NT2/D1 (cell line): ENCODE results near the gene MFGE8.
A peak's percentile ranks its signal among the peaks of the same experiment; 100 is the strongest.

Experiments
- DNase-seq: peaks from one replicate; pipeline ENCODE4 v3.0.0-alpha.2; 2011; ENCODE audit warnings: low read depth, low spot score
- H3K27me3 ChIP-seq: 2 replicates; pipeline ENCODE4 v1.6.0; 2011; ENCODE audit warnings: mild to moderate bottlenecking; ENCODE audit not compliant: insufficient read length, insufficient read depth
- H3K36me3 ChIP-seq: 2 replicates; pipeline ENCODE4 v1.6.1; 2011; ENCODE audit warnings: mild to moderate bottlenecking, low read length, mixed read lengths; ENCODE audit not compliant: insufficient read depth, insufficient read length
- H3K4me1 ChIP-seq: 2 replicates; pipeline ENCODE4 v1.5.1; 2011; ENCODE audit not compliant: insufficient read depth, insufficient read length
- H3K4me3 ChIP-seq: 2 replicates; pipeline ENCODE4 v1.5.1; 2011; ENCODE audit warnings: low read depth; ENCODE audit not compliant: insufficient read length
- H3K9ac ChIP-seq: 2 replicates; pipeline ENCODE4 v1.6.0; 2011; ENCODE audit warnings: low read depth; ENCODE audit not compliant: insufficient read length
- H3K9me3 ChIP-seq: 2 replicates; pipeline ENCODE4 v1.5.1; 2011; ENCODE audit warnings: mild to moderate bottlenecking, low read length; ENCODE audit not compliant: insufficient read depth
- SUZ12 ChIP-seq: IDR thresholded peaks from 2 replicates; pipeline ENCODE4 v1.6.1; 2011; ENCODE audit not compliant: insufficient read length, insufficient read depth; ENCODE audit errors: extremely low read depth
- YY1 ChIP-seq: IDR thresholded peaks from 2 replicates; pipeline ENCODE4 v1.6.1; 2011; ENCODE audit not compliant: insufficient read length, insufficient read depth
- ZNF274 ChIP-seq: IDR thresholded peaks from 2 replicates; pipeline ENCODE4 v1.6.1; 2011; ENCODE audit warnings: mild to moderate bottlenecking, low read depth, low read length

The MFGE8 gene

GRCh38 chr15:88913017-88913849 lies at the start of gene MFGE8:
MFGE8 (minus strand) TSS chr15:88913379; CDS start chr15:88913319, 60 bp downstream.
- Histone ChIP-seq H3K4me3 (peak within 1 kb of the TSS; percentile 78), H3K4me1 (peaks cover 13% of the 10 kb centered on the region), H3K9me3 (no peaks in the 10 kb centered on the region), H3K27me3 (no peaks in the 10 kb centered on the region), H3K9ac (peak within 1 kb of the TSS; percentile 87), H3K36me3 (peaks cover 29% of the 10 kb centered on the region)
- peak; percentile 76 for DNase-seq
- TF ChIP-seq SUZ12 (no peak), ZNF274 (no peak)

GRCh38 chr15:88959445-88959844 lies 46.3 kb upstream of the MFGE8 start:
- Histone ChIP-seq H3K27me3 (no peaks in the 10 kb centered on the region), H3K4me3 (no peak overlapping the region), H3K9ac (no peak overlapping the region), H3K9me3 (no peaks in the 10 kb centered on the region), H3K36me3 (no peaks in the 10 kb centered on the region), H3K4me1 (no peaks in the 10 kb centered on the region)
- no peak for DNase-seq
- no peak for TF ChIP-seq YY1
- no peak for TF ChIP-seq ZNF274
- TF ChIP-seq SUZ12: no peak

GRCh38 chr15:88956906-88957305 lies 43.7 kb upstream of the MFGE8 start:
- no peak for TF ChIP-seq SUZ12
- TF ChIP-seq YY1: no peak
- no peak for TF ChIP-seq ZNF274
- Histone ChIP-seq H3K4me1 (no peaks in the 10 kb centered on the region), H3K9ac (no peak overlapping the region), H3K36me3 (no peaks in the 10 kb centered on the region), H3K9me3 (no peaks in the 10 kb centered on the region), H3K27me3 (no peaks in the 10 kb centered on the region), H3K4me3 (no peak overlapping the region)
- DNase-seq: no peak

- TF ChIP-seq YY1: no peak
- no peak for TF ChIP-seq ZNF274
- TF ChIP-seq SUZ12: no peak
- Histone ChIP-seq H3K4me1 (no peaks in the 10 kb centered on the region), H3K27me3 (no peaks in the 10 kb centered on the region)
These were observed 43.1 kb upstream of the MFGE8 start for GRCh38 chr15:88956263-88956662.

GRCh38 chr15:88954431-88955277 lies 41.5 kb upstream of the MFGE8 start:
- Histone ChIP-seq H3K9me3 (no peaks in the 10 kb centered on the region), H3K4me3 (no peak overlapping the region), H3K27me3 (no peaks in the 10 kb centered on the region), H3K36me3 (no peaks in the 10 kb centered on the region), H3K9ac (no peak overlapping the region), H3K4me1 (no peaks in the 10 kb centered on the region)
- TF ChIP-seq YY1 (no peak), SUZ12 (no peak), ZNF274 (no peak)
- DNase-seq: no peak

More at GRCh38 chr15:88956263-88956662, 43.1 kb upstream of the MFGE8 start:
- DNase-seq: no peak
- Histone ChIP-seq H3K9me3 (no peaks in the 10 kb centered on the region), H3K9ac (no peak overlapping the region), H3K4me3 (no peak overlapping the region), H3K36me3 (no peaks in the 10 kb centered on the region)

- no peak for DNase-seq
- Histone ChIP-seq H3K9ac (no peak overlapping the region), H3K27me3 (no peaks in the 10 kb centered on the region), H3K36me3 (no peaks in the 10 kb centered on the region), H3K9me3 (no peaks in the 10 kb centered on the region), H3K4me1 (no peaks in the 10 kb centered on the region), H3K4me3 (no peak overlapping the region)
- TF ChIP-seq ZNF274 (no peak), YY1 (no peak), SUZ12 (no peak)
These were observed 37.5 kb upstream of the MFGE8 start for GRCh38 chr15:88950600-88951160.

GRCh38 chr15:88949734-88950400 lies 36.7 kb upstream of the MFGE8 start:
- H3K27me3 ChIP-seq: no peaks in the 10 kb centered on the region
- no peak overlapping the region for H3K9ac ChIP-seq
- no peak overlapping the region for H3K4me3 ChIP-seq
- no peak for DNase-seq
- no peaks in the 10 kb centered on the region for H3K36me3 ChIP-seq
- no peaks in the 10 kb centered on the region for H3K4me1 ChIP-seq
- H3K9me3 ChIP-seq: no peaks in the 10 kb centered on the region
- no peak for TF ChIP-seq SUZ12
- TF ChIP-seq ZNF274: no peak
- no peak for TF ChIP-seq YY1
